ENCODE results near the gene ARL15.

ARL15 gene

GRCh38 chr5:54146916-54147315 is 163.5 kb downstream of the ARL15 start:
- H3K4me3 ChIP-seq (ENCODE audit: control insufficient read depth, low read depth, low read length) = no peak overlapping the region
- TF ChIP-seq CTCF (conservative IDR thresholded peaks at IDR 0.05; ENCODE audit: control insufficient read depth, insufficient read depth, low read depth, low read length) = no peak
- DNase-seq (ENCODE audit: low read depth) = no peak

GRCh38 chr5:54146390-54146789 is 164.0 kb downstream of the ARL15 start:
- no peak for DNase-seq (ENCODE audit: low read depth)
- TF ChIP-seq CTCF (conservative IDR thresholded peaks at IDR 0.05; ENCODE audit: control insufficient read depth, insufficient read depth, low read depth, low read length) = no peak
- no peak overlapping the region for H3K4me3 ChIP-seq (ENCODE audit: control insufficient read depth, low read depth, low read length)

GRCh38 chr5:54140247-54140840 is 170.0 kb downstream of the ARL15 start:
- DNase-seq (ENCODE audit: low read depth) = no peak
- TF ChIP-seq CTCF (conservative IDR thresholded peaks at IDR 0.05; ENCODE audit: control insufficient read depth, insufficient read depth, low read depth, low read length) = no peak
- no peak overlapping the region for H3K4me3 ChIP-seq (ENCODE audit: control insufficient read depth, low read depth, low read length)

GRCh38 chr5:54136516-54137440 is 173.6 kb downstream of the ARL15 start:
- H3K4me3 ChIP-seq (ENCODE audit: control insufficient read depth, low read depth, low read length) = no peak overlapping the region
- no peak for DNase-seq (ENCODE audit: low read depth)
- TF ChIP-seq CTCF (conservative IDR thresholded peaks at IDR 0.05; ENCODE audit: control insufficient read depth, insufficient read depth, low read depth, low read length) = no peak

GRCh38 chr5:54135042-54135441 is 175.3 kb downstream of the ARL15 start:
- DNase-seq (ENCODE audit: low read depth) = peak; percentile 47

GRCh38 chr5:54133917-54134316 is 176.5 kb downstream of the ARL15 start:
- no peak for TF ChIP-seq CTCF (conservative IDR thresholded peaks at IDR 0.05; ENCODE audit: control insufficient read depth, insufficient read depth, low read depth, low read length)
- no peak overlapping the region for H3K4me3 ChIP-seq (ENCODE audit: control insufficient read depth, low read depth, low read length)
- DNase-seq (ENCODE audit: low read depth) = no peak

More at GRCh38 chr5:54135042-54135441, 175.3 kb downstream of the ARL15 start:
- H3K4me3 ChIP-seq (ENCODE audit: control insufficient read depth, low read depth, low read length) = no peak overlapping the region
- TF ChIP-seq CTCF (conservative IDR thresholded peaks at IDR 0.05; ENCODE audit: control insufficient read depth, insufficient read depth, low read depth, low read length) = no peak

Data from fibroblast of mammary gland (primary cell).